Measurements from ENCODE around the gene ZXDC.

DNA sequence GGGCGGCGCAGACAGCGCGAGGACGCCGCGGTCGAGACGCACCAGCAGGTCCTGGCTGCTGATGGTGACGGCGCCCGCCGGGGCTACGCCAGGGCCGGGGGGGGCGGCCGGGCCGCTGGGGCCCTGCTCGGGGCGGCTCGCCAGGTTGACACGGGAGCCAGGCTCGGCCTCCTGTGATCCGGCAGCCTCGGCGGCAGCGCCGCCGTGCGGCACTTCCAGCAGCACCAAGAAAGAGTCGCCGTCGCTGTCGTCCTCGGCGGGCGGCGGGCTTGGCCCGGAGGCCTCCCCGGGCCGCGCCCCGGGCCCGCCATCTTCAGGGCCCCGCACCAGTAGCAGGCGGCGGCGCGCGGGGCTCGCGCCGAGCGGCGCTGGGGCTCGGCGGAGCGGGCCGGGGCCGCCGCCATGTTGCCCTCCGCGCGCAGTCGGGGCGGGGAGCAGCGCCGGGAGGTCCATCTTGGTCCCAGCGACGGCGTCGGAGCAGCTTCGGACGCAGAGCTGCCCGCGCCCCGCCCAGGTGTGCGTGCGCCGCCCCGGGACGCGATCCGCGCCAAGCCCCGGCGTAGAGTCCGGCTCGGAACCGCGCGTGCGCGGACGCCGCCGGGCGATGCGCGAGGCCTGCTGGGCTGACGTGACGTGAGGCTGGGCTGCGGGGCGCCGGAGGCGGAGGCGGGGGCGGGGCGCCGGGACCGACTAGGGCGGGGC lies at the start of gene ZXDC:
- TF ChIP-seq, protein P1, sequence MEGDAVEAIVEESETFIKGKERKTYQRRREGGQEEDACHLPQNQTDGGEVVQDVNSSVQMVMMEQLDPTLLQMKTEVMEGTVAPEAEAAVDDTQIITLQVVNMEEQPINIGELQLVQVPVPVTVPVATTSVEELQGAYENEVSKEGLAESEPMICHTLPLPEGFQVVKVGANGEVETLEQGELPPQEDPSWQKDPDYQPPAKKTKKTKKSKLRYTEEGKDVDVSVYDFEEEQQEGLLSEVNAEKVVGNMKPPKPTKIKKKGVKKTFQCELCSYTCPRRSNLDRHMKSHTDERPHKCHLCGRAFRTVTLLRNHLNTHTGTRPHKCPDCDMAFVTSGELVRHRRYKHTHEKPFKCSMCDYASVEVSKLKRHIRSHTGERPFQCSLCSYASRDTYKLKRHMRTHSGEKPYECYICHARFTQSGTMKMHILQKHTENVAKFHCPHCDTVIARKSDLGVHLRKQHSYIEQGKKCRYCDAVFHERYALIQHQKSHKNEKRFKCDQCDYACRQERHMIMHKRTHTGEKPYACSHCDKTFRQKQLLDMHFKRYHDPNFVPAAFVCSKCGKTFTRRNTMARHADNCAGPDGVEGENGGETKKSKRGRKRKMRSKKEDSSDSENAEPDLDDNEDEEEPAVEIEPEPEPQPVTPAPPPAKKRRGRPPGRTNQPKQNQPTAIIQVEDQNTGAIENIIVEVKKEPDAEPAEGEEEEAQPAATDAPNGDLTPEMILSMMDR (IDR thresholded peaks at IDR 0.05), result peak in 9 of 12 donors; percentile 18 to 70 (median 51)
- peak in 1 of 2 donors; percentile 50 for TF ChIP-seq POLR2A (IDR thresholded peaks at IDR 0.05)
